Right forelimb (tissue), 1 donor: ENCODE results near the gene RUNX3.
A peak's percentile ranks its signal among the peaks of the same experiment; 100 is the strongest.

Experiments used
- DNase-seq: peaks from one replicate; pipeline ENCODE4 v3.0.0-alpha.2; 2018

Gene RUNX3

GRCh38 chr1:24928689-24929397, 1.2 kb downstream of the RUNX3 start:
- DNase-seq = no peak

GRCh38 chr1:24927988-24928688, 1.9 kb downstream of the RUNX3 start:
- peak; percentile 63 for DNase-seq

- DNase-seq = no peak
These were observed 2.6 kb downstream of the RUNX3 start for GRCh38 chr1:24927473-24927872.

DNA sequence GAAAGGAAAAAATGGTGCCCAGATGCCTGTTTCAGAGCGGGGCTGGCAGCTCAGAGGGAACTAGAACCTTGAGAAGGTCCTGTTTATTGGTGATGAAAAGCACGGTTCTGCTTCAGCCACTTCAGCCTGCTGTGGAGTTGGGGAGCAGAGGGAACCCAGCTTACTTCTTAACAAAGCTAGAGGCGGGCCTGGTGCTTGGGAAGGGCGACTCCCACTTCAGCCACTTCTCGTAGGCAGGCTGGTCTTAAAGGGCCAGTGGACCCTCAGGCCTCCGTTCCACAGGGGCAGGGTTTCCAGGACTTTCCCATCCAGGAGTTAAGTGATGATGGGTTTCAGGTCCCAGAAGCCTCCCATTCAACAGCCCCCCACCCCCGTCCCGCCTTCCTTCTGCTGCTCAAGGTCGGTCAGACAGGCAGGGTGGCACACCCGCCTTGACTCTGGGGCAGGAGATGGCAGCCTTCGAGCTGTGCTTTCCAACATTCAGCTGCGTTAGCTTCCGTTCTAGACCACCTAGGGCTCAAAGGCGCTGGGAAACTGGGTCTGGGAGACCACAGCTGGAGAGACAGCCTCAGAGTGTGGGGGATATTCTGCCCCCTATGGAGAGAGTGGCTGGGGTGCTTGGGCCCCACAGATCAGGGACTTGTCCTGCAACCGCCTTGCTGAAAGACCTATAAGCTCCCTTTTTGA, 3.4 kb downstream of the RUNX3 start:
- no peak for DNase-seq

DNA sequence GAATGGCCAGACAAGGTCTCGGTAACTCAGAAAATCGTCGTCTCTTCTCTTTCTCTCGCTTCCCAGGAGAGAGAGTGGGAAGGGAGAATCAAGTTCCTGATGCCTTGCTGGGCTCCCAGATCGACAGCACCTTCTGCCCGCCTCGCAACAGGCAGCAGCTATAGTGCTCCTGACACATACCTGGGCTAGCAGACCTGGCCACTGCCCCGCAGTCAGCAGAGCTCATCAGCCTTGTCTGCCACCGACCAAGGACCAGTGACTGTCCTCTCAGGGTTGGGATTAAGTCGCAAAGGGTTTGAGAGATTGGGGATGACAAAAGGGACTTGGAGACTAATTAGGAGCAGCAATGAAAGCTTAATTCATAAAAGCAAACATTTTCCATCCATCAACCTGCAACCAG, 4.1 kb downstream of the RUNX3 start:
- DNase-seq = no peak

GRCh38 chr1:24925082-24925779, 4.8 kb downstream of the RUNX3 start:
- no peak for DNase-seq

GRCh38 chr1:24923485-24924113, 6.5 kb downstream of the RUNX3 start:
- DNase-seq = no peak

DNA sequence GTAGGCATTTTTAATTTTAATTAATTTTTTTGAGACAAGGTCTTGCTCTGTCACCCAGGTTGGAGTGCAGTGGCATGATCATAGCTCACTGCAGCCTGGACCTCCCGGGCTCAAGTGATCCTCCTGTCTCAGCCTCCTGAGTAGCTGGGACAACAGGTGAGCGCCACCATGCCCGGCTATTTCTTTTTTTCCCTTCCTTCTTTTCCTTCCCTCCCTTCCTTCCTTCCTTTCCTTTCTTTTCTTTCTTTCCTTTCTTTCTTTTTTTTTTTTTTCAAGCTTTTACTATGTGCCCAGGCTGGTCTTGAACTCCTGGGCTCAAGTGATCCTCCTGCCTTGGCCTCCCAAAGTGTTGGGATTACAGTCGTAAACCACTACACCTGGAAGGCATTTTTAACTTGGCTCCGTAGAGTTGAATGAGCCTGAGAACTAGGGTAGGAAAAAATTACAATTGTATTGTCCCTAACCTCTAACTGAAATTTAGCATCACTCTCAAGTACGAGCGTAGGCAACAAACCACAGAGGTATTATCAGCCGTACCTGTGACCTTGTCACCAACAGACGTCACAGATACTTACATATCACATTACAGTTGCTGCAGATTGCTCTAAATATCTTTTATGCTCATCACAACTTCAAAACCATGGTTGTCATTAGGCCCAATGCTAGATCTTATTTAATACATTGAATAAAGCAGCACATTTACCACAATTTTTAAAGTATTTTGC, 8.0 kb downstream of the RUNX3 start:
- DNase-seq = no peak

DNA sequence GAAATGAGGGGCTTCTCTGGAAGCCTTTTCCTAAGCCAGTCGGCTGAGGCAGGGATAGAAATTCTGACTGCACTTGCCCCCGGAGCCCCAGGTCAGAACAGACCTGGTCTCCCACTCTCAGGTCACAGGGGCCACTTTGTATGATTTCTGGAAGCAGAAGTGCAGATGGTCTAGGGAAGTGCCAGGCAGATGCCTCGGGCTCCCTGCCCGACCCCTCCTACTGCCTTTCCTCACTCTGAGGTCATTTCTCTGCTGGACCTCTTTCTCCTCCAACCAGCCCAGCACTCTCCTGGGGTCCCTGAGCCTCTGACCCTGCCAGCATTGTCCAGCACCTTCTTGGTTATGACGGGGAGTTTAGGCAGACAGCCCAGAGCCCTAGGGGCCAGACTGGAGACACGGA, 8.7 kb downstream of the RUNX3 start:
- no peak for DNase-seq

- no peak for DNase-seq
These were observed 9.5 kb downstream of the RUNX3 start for GRCh38 chr1:24920533-24920925.

- DNase-seq = no peak
These were observed 10.1 kb downstream of the RUNX3 start for GRCh38 chr1:24919791-24920532.

GRCh38 chr1:24918995-24919605, 11.0 kb downstream of the RUNX3 start:
- DNase-seq = no peak

GRCh38 chr1:24918370-24918769, 11.7 kb downstream of the RUNX3 start:
- no peak for DNase-seq

DNA sequence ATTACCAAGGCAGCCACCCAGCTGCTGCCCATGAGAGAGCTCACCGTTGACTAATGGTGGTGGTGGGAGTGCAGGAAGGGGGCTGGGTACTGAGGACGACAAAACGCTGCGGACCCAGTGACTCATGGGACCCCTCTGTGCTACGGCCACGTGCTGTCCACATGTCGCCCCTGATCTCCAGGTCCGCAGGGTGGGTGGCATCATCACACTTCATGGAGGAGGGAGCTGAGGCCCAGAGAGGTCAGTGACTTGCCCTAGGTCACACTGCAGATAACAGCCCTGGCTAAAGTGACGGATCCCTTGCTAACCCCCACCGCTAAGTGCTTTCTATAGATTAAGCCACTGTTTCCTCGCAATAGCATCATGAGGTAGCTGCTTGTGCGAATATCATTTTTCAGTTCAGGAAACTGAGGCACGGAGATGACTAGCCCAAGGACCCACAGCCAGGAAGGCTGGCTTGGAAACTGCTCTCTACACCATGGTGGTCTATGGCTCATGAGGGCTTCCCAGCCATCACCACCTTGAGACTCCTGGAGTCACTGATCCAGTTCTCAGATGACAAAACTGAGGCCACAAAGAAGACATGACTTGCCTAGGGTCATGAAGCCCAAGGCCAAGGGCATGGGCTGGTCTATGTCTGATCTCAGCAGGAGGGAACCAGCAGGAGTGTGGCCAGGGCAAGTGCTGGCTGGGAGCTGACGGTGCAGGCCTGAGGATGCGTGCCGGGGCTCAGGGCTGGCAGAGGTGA, 12.6 kb downstream of the RUNX3 start:
- no peak for DNase-seq

DNA sequence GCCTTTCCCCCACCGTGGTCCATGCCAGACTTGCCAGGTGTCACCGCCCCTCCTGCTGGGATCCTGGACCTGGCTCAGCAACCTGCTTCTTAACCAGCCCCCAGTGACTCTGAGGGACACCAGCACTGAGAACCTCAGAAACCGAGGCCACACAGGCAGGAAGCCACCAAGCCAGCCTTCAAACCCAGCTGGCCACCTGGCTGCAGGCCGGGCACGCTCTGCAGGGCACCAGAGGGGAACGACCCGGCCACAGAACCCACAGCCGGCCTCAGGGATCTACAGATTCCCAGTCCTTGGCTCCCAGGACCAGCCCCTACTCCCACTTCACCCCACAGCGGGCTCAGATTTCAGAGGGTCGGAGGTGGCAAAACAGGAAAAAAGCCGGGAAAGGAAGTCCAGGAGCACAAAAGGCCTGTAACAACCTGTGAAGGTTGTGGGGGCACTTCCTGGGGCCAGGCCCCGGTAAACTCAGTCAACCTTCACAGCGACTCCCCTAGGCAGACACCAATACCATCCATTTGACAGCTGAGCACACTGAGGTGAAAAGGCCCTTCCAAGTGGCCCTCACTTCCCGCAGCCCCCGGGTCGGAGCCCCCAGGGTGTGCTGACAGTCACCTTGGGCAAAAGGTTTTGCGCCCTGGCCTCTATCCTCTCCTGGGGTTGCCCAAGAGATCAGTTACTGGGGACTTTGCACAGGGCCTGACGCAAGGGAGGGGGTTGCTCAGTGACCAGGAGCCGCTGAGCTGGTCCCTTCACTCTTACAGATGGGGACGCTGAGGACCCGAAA, 14.1 kb downstream of the RUNX3 start:
- no peak for DNase-seq

DNA sequence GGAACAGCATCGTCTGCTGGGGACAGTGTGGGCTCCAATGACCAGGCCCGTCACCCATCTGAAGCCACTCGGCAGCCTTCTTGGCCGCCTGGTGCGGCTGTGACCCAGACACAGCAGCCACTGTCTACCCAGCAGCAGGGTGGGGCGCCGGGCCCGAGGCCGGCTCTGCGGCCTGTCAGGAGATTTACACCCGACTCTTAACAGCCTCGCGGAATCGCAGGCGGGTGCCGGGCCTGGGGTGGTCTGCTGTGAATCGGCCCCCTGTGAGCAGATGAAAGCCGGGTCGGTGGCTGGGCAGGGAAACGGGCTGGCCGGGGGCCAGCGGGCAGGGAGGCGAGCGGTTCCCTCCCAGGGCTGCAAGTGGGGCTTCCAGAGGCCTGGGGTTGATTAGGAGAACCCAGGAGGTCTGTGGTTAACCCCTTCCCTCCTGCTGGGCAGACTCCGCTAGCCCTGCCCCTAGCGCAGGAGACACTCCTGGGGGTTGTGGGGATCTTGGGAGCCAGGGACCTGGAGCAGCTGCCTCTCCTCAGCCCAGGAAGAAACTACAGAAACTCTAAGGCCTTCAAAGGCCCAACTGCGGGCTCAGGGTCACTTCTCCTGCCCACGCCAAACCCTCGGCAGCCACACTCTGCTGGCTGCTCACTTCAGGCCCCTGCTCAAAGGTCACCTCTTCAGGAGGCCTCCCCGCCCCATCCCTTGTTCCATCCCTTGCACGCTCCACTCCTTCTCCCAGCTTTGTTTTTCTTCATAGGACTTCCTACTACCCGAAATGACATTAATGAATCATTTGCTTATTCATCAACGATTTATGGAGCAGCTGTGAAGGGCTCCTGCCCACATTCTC, 15.6 kb downstream of the RUNX3 start:
- DNase-seq = peak; percentile 62

DNA sequence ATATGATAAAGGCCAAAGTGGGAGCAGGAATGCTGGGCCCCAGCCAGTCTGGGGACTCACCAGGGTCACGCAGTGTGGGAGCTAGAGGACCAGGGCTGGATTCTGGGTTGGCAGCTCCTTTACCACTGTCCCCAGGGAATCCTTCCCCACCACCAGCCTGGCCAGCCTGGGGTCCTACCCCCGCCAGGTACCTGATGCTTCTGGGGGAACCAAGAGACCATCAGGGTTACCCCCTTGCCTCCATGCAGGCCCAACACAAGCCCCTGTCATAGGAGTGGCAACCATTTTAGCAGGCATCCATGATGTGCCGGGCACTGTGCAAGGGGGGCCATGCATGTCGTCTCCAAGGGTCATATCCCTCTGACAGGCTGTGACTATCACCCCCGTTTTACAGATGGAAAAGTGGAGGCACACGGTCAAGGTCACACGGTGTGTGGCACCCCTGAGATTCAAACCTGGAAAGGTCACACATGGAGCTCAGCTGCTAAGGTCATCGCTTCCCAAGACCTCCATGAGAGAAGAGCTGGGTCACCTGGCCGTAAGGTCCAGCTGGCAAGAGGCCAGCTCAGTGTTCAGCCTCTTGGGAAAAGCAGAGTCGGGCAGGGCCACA, 16.4 kb downstream of the RUNX3 start:
- no peak for DNase-seq

GRCh38 chr1:24913274-24913604, 16.8 kb downstream of the RUNX3 start:
- no peak for DNase-seq
